HepG2 (cell line): ENCODE data around the gene GFY. TPM values are rescaled to one million over a fixed set of nuclear protein-coding genes. Genes with fewer than 3 reads are reported as not detected.

Experiments used
- ARID2 ChIP-seq: sonication (generic); formaldehyde crosslinking; IDR thresholded peaks from 2 replicates; pipeline ENCODE4 v1.8.1; 2022; ENCODE audit warnings: mild to moderate bottlenecking, missing genetic modification reagents, borderline replicate concordance
- CAMTA2 ChIP-seq: sonication (generic); formaldehyde crosslinking; IDR thresholded peaks from 2 replicates; pipeline ENCODE4 v1.4.0; 2020; ENCODE audit warnings: mild to moderate bottlenecking, missing genetic modification reagents, borderline replicate concordance
- DNMT1 ChIP-seq: sonication (generic); formaldehyde crosslinking; IDR thresholded peaks from 2 replicates; pipeline ENCODE4 v1.5.1; 2020; ENCODE audit warnings: mild to moderate bottlenecking, missing genetic modification reagents
- ETS1 ChIP-seq: sonication (generic); formaldehyde crosslinking; IDR thresholded peaks from 2 replicates; pipeline ENCODE4 v1.4.0; 2020; ENCODE audit warnings: missing genetic modification reagents
- JUNB ChIP-seq: sonication (generic); formaldehyde crosslinking; IDR thresholded peaks from 2 replicates; pipeline ENCODE4 v1.8.0; 2022; ENCODE audit warnings: missing genetic modification reagents, mild to moderate bottlenecking, borderline replicate concordance
- NFIB ChIP-seq: sonication (generic); formaldehyde crosslinking; IDR thresholded peaks from 2 replicates; pipeline ENCODE4 v1.9.0; 2021; ENCODE audit warnings: missing genetic modification reagents, mild to moderate bottlenecking, borderline replicate concordance
- NONO ChIP-seq, 2 experiments: fragments of 450-650 bp in 1 of 2; sonication (generic) in 1 of 2; formaldehyde crosslinking in 1 of 2; IDR thresholded peaks in 1 of 2; conservative IDR thresholded peaks in 1 of 2; 2 replicates each; pipeline versions ENCODE4 v1.6.1 to v1.8.0; 2017 to 2022; ENCODE audit warnings: mild to moderate bottlenecking in 1 of 2, missing genetic modification reagents in 1 of 2, moderate library complexity in 1 of 2
- RARA ChIP-seq: IDR thresholded peaks from 2 replicates; pipeline ENCODE4 v1.6.1; 2016; ENCODE audit warnings: missing genetic modification reagents, missing compliant biosample characterization
- REPIN1 ChIP-seq: sonication (generic); formaldehyde crosslinking; IDR thresholded peaks from 2 replicates; pipeline ENCODE4 v1.8.0; 2022; ENCODE audit warnings: missing genetic modification reagents, low read depth, mild to moderate bottlenecking, borderline replicate concordance
- RXRB ChIP-seq: IDR thresholded peaks from 2 replicates; pipeline ENCODE4 v1.6.1; 2016; ENCODE audit warnings: borderline replicate concordance, missing genetic modification reagents, missing compliant biosample characterization
- ZFP91 ChIP-seq: sonication (generic); formaldehyde crosslinking; IDR thresholded peaks from 2 replicates; pipeline ENCODE4 v1.9.0; 2022; ENCODE audit warnings: missing genetic modification reagents, mild to moderate bottlenecking, borderline replicate concordance
- ZNF432 ChIP-seq: sonication (generic); formaldehyde crosslinking; IDR thresholded peaks from 2 replicates; pipeline ENCODE4 v1.5.0; 2020; ENCODE audit warnings: missing genetic modification reagents, mild to moderate bottlenecking, borderline replicate concordance
- ZNF737 ChIP-seq: sonication (generic); formaldehyde crosslinking; IDR thresholded peaks from 2 replicates; pipeline ENCODE4 v1.5.0; 2020; ENCODE audit warnings: missing genetic modification reagents, mild to moderate bottlenecking, borderline replicate concordance
- ZNF747 ChIP-seq: sonication (generic); formaldehyde crosslinking; IDR thresholded peaks from 2 replicates; pipeline ENCODE4 v1.8.1; 2023; ENCODE audit warnings: missing genetic modification reagents, mild to moderate bottlenecking, borderline replicate concordance
- ZNF792 ChIP-seq: IDR thresholded peaks from 2 replicates; pipeline ENCODE4 v1.6.1; 2016
- ZNF816 ChIP-seq: sonication (generic); formaldehyde crosslinking; IDR thresholded peaks from 2 replicates; pipeline ENCODE4 v1.8.0; 2022; ENCODE audit warnings: missing genetic modification reagents, mild to moderate bottlenecking, borderline replicate concordance
- polyA plus RNA-seq, 8 experiments: library from polyadenylated mRNA; depleted of rRNA in 3 of 8; stranded (reverse) in 7 of 8; unstranded in 1 of 8; fragments of >200 nt; fragmentation: Illumina TruSeq in 4 of 8; extraction: Trizol in 4 of 8; gene quantifications; 2 replicates each; pipeline versions ENCODE4 v1.2.1 to v1.2.3, GENCODE V29; 2011 to 2016; ENCODE audit warnings: low read depth in 4 of 8, missing spikeins in 1 of 8, mixed read lengths in 1 of 8; ENCODE audit not compliant: insufficient read depth in 1 of 8
- total RNA-seq, 5 experiments: library from RNA; depleted of rRNA; stranded (reverse); fragments of >200 nt; fragmentation: Illumina TruSeq; extraction: Trizol; gene quantifications; 2 replicates each; pipeline ENCODE4 v1.2.3, GENCODE V29; 2016; ENCODE audit warnings: low read depth in 1 of 5
- TF ChIP-seq, protein P1 (sequence below): sonication (generic); formaldehyde crosslinking; IDR thresholded peaks from 2 replicates; pipeline ENCODE4 v1.4.0; 2020; ENCODE audit warnings: missing genetic modification reagents, borderline replicate concordance
- TF ChIP-seq, protein P2 (sequence below): sonication (generic); formaldehyde crosslinking; IDR thresholded peaks from 2 replicates; pipeline ENCODE4 v1.5.0; 2020; ENCODE audit warnings: mild to moderate bottlenecking, missing genetic modification reagents

Gene GFY
- total and polyA plus RNA-seq, 2 of the 13 experiments (the other 11 are each of a cell fraction or from before 2014, with no cell fraction given), result not detected

DNA sequence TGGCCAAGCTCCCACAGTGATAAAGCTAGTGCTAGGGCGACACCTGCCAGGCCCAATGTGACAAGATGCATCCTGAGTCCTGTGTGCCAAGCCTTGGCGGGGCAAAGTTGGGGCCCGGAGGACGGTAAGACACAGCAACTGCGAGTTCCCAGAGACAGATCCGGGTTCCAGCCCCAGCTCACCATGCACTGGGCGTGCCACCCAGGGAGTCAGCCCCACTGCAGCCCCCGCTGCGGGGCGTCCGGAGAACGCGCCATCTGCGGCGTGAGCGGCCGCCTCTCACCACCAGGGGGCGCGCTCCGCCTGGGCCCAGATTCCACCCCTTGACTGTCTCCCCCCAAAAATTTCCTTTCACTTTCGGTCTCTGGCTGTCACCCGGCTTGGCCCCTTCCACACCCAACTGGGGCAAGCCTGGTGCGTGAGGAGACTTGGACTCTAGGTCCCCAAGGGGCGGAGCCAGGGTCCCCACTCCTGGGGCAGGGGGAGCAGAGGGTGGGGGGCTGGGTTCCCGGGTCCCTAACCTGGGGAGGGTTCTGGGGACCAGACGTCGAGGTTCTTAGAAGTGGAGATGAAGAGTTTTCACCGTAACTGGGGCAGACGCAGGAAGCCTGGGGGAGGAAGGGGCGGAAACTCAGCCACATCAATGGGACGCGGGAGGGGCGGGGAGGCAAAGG is 48.8 kb downstream of the GFY start, which contains the start of gene FLT3LG (continued):
- TF ChIP-seq, protein P1, sequence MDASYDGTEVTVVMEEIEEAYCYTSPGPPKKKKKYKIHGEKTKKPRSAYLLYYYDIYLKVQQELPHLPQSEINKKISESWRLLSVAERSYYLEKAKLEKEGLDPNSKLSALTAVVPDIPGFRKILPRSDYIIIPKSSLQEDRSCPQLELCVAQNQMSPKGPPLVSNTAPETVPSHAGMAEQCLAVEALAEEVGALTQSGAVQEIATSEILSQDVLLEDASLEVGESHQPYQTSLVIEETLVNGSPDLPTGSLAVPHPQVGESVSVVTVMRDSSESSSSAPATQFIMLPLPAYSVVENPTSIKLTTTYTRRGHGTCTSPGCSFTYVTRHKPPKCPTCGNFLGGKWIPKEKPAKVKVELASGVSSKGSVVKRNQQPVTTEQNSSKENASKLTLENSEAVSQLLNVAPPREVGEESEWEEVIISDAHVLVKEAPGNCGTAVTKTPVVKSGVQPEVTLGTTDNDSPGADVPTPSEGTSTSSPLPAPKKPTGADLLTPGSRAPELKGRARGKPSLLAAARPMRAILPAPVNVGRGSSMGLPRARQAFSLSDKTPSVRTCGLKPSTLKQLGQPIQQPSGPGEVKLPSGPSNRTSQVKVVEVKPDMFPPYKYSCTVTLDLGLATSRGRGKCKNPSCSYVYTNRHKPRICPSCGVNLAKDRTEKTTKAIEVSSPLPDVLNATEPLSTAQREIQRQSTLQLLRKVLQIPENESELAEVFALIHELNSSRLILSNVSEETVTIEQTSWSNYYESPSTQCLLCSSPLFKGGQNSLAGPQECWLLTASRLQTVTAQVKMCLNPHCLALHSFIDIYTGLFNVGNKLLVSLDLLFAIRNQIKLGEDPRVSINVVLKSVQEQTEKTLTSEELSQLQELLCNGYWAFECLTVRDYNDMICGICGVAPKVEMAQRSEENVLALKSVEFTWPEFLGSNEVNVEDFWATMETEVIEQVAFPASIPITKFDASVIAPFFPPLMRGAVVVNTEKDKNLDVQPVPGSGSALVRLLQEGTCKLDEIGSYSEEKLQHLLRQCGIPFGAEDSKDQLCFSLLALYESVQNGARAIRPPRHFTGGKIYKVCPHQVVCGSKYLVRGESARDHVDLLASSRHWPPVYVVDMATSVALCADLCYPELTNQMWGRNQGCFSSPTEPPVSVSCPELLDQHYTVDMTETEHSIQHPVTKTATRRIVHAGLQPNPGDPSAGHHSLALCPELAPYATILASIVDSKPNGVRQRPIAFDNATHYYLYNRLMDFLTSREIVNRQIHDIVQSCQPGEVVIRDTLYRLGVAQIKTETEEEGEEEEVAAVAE (CRISPR knock-in tag), result no peak
- no peak for TF ChIP-seq ETS1 (CRISPR knock-in tag)
- no peak for TF ChIP-seq ZNF737 (CRISPR knock-in tag)
- TF ChIP-seq JUNB (CRISPR knock-in tag), result no peak
- no peak for TF ChIP-seq ZNF747
- TF ChIP-seq ZNF816, result no peak
- no peak for TF ChIP-seq RARA (CRISPR knock-in tag)
- TF ChIP-seq ZFP91 (CRISPR knock-in tag), result peak; percentile 72; the same call in 1 of the 2 replicates
- no peak for TF ChIP-seq NFIB (CRISPR knock-in tag)
- TF ChIP-seq CAMTA2 (CRISPR knock-in tag), result no peak
- TF ChIP-seq ZNF792 (CRISPR knock-in tag), result 0 out of 2 replicates have a peak, but pooled peaks have one; percentile 30
- TF ChIP-seq, protein P2, sequence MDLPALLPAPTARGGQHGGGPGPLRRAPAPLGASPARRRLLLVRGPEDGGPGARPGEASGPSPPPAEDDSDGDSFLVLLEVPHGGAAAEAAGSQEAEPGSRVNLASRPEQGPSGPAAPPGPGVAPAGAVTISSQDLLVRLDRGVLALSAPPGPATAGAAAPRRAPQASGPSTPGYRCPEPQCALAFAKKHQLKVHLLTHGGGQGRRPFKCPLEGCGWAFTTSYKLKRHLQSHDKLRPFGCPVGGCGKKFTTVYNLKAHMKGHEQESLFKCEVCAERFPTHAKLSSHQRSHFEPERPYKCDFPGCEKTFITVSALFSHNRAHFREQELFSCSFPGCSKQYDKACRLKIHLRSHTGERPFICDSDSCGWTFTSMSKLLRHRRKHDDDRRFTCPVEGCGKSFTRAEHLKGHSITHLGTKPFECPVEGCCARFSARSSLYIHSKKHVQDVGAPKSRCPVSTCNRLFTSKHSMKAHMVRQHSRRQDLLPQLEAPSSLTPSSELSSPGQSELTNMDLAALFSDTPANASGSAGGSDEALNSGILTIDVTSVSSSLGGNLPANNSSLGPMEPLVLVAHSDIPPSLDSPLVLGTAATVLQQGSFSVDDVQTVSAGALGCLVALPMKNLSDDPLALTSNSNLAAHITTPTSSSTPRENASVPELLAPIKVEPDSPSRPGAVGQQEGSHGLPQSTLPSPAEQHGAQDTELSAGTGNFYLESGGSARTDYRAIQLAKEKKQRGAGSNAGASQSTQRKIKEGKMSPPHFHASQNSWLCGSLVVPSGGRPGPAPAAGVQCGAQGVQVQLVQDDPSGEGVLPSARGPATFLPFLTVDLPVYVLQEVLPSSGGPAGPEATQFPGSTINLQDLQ, result no peak
- TF ChIP-seq ZNF432, result no peak
- no peak for TF ChIP-seq ARID2 (CRISPR knock-in tag)
- peak; percentile 46; the same call in 1 of the 2 replicates for TF ChIP-seq RXRB (CRISPR knock-in tag)
- TF ChIP-seq REPIN1, result 0 out of 2 replicates have a peak, but pooled peaks have one; percentile 26
- TF ChIP-seq DNMT1 (CRISPR knock-in tag), result no peak
- no peak for TF ChIP-seq NONO (IDR thresholded peaks at IDR 0.05)
- no peak; the same call in 1 of the 2 replicates for TF ChIP-seq NONO (CRISPR knock-in tag; conservative IDR thresholded peaks at IDR 0.05)
